NCI-H345 treated with DMSO at 0.1 percent for 48 hours (cell line): ENCODE data around the gene EBF3.

ENCODE experiments used
- DNase-seq: peaks from one replicate; lab custom pipeline; 2025; ENCODE audit not compliant: unreplicated experiment; lab: John Stamatoyannopoulos, UW

EBF3 gene

GRCh38 chr10:129841071-129841470 lies 123.0 kb downstream of the EBF3 start:
- DNase-seq = no peak

GRCh38 chr10:129840196-129840590 lies 123.9 kb downstream of the EBF3 start:
- no peak for DNase-seq

GRCh38 chr10:129839285-129840195 lies 124.5 kb downstream of the EBF3 start:
- DNase-seq = no peak

GRCh38 chr10:129838794-129839193 lies 125.3 kb downstream of the EBF3 start:
- DNase-seq = no peak

GRCh38 chr10:129837909-129838582 lies 126.0 kb downstream of the EBF3 start:
- no peak for DNase-seq

- no peak for DNase-seq
These were observed 127.8 kb downstream of the EBF3 start for GRCh38 chr10:129836253-129836652.

GRCh38 chr10:129833994-129834739 lies 129.9 kb downstream of the EBF3 start:
- DNase-seq = no peak

- DNase-seq = no peak
These were observed 130.6 kb downstream of the EBF3 start for GRCh38 chr10:129833468-129833950.

- no peak for DNase-seq
These were observed 131.3 kb downstream of the EBF3 start for GRCh38 chr10:129832573-129833467.

GRCh38 chr10:129831150-129831549 lies 132.9 kb downstream of the EBF3 start:
- DNase-seq = no peak

GRCh38 chr10:129825826-129826225 lies 138.2 kb downstream of the EBF3 start:
- DNase-seq = no peak

GRCh38 chr10:129825221-129825620 lies 138.9 kb downstream of the EBF3 start:
- no peak for DNase-seq

GRCh38 chr10:129820451-129820850 lies 143.6 kb downstream of the EBF3 start:
- DNase-seq = no peak

- DNase-seq = no peak
These were observed 147.4 kb downstream of the EBF3 start for GRCh38 chr10:129816656-129817045.

GRCh38 chr10:129815898-129816655 lies 148.0 kb downstream of the EBF3 start:
- no peak for DNase-seq

GRCh38 chr10:129814681-129815646 lies 149.1 kb downstream of the EBF3 start:
- DNase-seq = no peak

GRCh38 chr10:129812398-129812797 lies 151.7 kb downstream of the EBF3 start:
- DNase-seq = no peak

GRCh38 chr10:129811208-129811607 lies 152.9 kb downstream of the EBF3 start:
- DNase-seq = no peak

GRCh38 chr10:129809841-129810240 lies 154.2 kb downstream of the EBF3 start:
- DNase-seq = no peak
